A673 (cell line): Measurements from ENCODE around the gene PEX3. TPM values are rescaled to one million over a fixed set of nuclear protein-coding genes. Genes with fewer than 3 reads are reported as not detected.

ENCODE experiments used
- BruUV-seq: library from RNA; stranded (reverse); fragments of 400-500 nt; replicated peaks from 2 replicates; lab custom pipeline; 2021; lab: Mats Ljungman, UMichigan
- CTCF ChIA-PET: fragments of 300-600 bp; sonication (Branson Sonifier 250); formaldehyde crosslinking; loops from one replicate; lab custom pipeline; 2022; ENCODE audit warnings: antibody characterized with exemption; lab: Charles Lee
- POLR2A ChIA-PET: fragments of 300-600 bp; sonication (Branson Sonifier 250); formaldehyde crosslinking; loops from one replicate; lab custom pipeline; 2022; ENCODE audit warnings: antibody characterized with exemption; ENCODE audit not compliant: low non-redundant PET; lab: Charles Lee
- DNase-seq: peaks from one replicate; pipeline ENCODE4 v3.0.0-alpha.2; 2015; ENCODE audit warnings: low spot score
- H3K27ac ChIP-seq: fragments of 200-600 bp; sonication (generic); 2 replicates; pipeline ENCODE4 v1.5.1; 2016; ENCODE audit warnings: mixed run types, low read depth, mild to moderate bottlenecking, mixed read lengths, antibody characterized with exemption, low read length; ENCODE audit not compliant: poor library complexity, severe bottlenecking
- H3K27me3 ChIP-seq: fragments of 200-600 bp; sonication (generic); replicated peaks from 2 replicates; pipeline ENCODE4 v1.6.1; 2017; ENCODE audit warnings: mixed run types, low read depth, mild to moderate bottlenecking, mixed read lengths, antibody characterized with exemption, low read length; ENCODE audit not compliant: insufficient read depth, poor library complexity
- H3K36me3 ChIP-seq: fragments of 200-600 bp; sonication (generic); 2 replicates; pipeline ENCODE4 v1.6.1; 2016; ENCODE audit warnings: mixed run types, mild to moderate bottlenecking, mixed read lengths, antibody characterized with exemption, low read length; ENCODE audit not compliant: insufficient read depth, poor library complexity, severe bottlenecking
- H3K4me1 ChIP-seq: fragments of 200-600 bp; sonication (generic); 2 replicates; pipeline ENCODE4 v1.6.1; 2017; ENCODE audit warnings: mixed run types, mild to moderate bottlenecking, mixed read lengths, antibody characterized with exemption, low read length; ENCODE audit not compliant: insufficient read depth, poor library complexity, severe bottlenecking
- H3K4me3 ChIP-seq: fragments of 200-600 bp; sonication (generic); 2 replicates; pipeline ENCODE4 v1.5.1; 2016; ENCODE audit warnings: low read depth, mixed run types, mild to moderate bottlenecking, mixed read lengths, low read length; ENCODE audit not compliant: poor library complexity, severe bottlenecking
- H3K9me3 ChIP-seq: fragments of 200-600 bp; sonication (generic); 2 replicates; pipeline ENCODE4 v1.6.1; 2016; ENCODE audit warnings: mixed run types, low read depth, mild to moderate bottlenecking, mixed read lengths, antibody characterized with exemption, low read length; ENCODE audit not compliant: poor library complexity, severe bottlenecking
- EZH2 ChIP-seq: fragments of 200-600 bp; sonication (generic); IDR thresholded peaks from 2 replicates; pipeline ENCODE4 v1.6.1; 2017; ENCODE audit warnings: borderline replicate concordance, low read depth, mild to moderate bottlenecking, mixed read lengths, antibody characterized with exemption, low read length; ENCODE audit not compliant: poor library complexity, severe bottlenecking
- intact Hi-C: fragments of 100-400 bp; cut with micrococcal nuclease; formaldehyde crosslinking; loops from one replicate; pipeline ENCODE4 v1.10.0; 2022; ENCODE audit not compliant: unreplicated experiment
- total RNA-seq: library from RNA; stranded (reverse); gene quantifications from 2 replicates; pipeline ENCODE4 v1.2.3, GENCODE V29; 2021
- TF ChIP-seq, protein P1 (sequence below): fragments of 300-800, 200-600 bp; sonication (generic); conservative IDR thresholded peaks from 2 replicates; pipeline ENCODE4 v1.5.1; 2017; ENCODE audit warnings: low read depth, mild to moderate bottlenecking, antibody characterized with exemption, low read length, moderate library complexity, mixed read lengths

Gene PEX3
- total RNA-seq, 1 experiment from 2014 or later = 19.0 TPM

DNA sequence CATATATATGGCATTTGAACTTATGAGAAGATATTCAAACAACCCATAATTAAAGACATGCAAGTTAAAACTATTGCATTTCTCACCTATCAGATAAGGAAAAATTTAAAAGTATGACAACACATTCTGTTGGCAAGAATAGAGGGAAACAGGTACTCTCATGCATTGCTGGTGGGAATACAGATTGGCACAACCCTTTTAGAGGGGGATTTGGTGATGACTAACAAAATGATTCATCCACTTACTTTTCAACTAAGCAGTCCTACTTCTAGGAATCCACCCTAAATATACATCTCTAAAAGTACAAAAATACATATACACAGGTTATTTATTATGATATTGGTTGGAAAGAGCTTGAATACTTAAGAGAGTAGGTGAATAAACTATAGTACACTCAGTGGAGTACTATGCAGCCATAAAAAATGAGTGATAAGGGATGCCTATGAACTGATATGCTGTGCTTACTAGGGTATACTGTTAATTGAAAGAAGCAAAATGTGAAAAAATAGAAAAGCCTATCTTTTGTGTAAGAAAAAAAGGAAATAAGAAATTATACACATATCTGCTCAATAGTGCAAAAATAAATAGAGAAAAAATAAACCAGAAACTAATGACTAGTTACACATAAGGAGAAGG lies 42.3 kb upstream of the PEX3 start:
- CTCF ChIA-PET = no interaction called here
- DNase-seq = no peak

DNA sequence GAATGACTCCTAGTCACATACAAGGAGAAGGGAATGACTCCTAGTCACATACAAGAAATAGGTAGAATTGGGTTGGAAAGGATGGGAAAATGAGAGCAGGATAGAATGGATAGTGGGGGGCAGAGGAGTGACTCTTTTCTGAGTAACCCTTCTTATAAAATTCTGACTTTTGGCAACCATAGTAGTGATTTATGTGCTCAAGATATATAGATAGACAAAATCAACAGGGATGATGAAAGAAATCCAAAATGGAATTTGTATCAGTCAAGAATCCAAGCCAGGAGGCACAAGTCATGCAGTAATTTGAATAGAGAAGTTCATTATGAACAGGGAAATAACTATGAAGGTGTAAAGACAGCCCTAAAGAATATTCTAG lies 41.8 kb upstream of the PEX3 start:
- Histone ChIP-seq H3K36me3 (no peaks in the 10 kb centered on the region), H3K4me1 (no peaks in the 10 kb centered on the region), H3K4me3 (no peak overlapping the region), H3K27ac (no peak overlapping the region), H3K9me3 (no peaks in the 10 kb centered on the region), H3K27me3 (no peaks in the 10 kb centered on the region)
- TF ChIP-seq, protein P1, sequence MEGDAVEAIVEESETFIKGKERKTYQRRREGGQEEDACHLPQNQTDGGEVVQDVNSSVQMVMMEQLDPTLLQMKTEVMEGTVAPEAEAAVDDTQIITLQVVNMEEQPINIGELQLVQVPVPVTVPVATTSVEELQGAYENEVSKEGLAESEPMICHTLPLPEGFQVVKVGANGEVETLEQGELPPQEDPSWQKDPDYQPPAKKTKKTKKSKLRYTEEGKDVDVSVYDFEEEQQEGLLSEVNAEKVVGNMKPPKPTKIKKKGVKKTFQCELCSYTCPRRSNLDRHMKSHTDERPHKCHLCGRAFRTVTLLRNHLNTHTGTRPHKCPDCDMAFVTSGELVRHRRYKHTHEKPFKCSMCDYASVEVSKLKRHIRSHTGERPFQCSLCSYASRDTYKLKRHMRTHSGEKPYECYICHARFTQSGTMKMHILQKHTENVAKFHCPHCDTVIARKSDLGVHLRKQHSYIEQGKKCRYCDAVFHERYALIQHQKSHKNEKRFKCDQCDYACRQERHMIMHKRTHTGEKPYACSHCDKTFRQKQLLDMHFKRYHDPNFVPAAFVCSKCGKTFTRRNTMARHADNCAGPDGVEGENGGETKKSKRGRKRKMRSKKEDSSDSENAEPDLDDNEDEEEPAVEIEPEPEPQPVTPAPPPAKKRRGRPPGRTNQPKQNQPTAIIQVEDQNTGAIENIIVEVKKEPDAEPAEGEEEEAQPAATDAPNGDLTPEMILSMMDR = no peak
- TF ChIP-seq EZH2 = no peak
- ChIA-PET CTCF (no interaction called here), POLR2A (no interaction called here)
- intact Hi-C loops = no loop called here
- no peak for DNase-seq
- BruUV-seq = no TSS peak

More for the DNA sequence above, 42.3 kb upstream of the PEX3 start:
- no peaks in the 10 kb centered on the region for H3K36me3 ChIP-seq
- H3K4me3 ChIP-seq = no peak overlapping the region
- H3K27ac ChIP-seq = no peak overlapping the region
- no peaks in the 10 kb centered on the region for H3K4me1 ChIP-seq
- POLR2A ChIA-PET = no interaction called here
- no peak for TF ChIP-seq EZH2
- TF ChIP-seq, protein P1 = no peak
- no peaks in the 10 kb centered on the region for H3K9me3 ChIP-seq
- H3K27me3 ChIP-seq = no peaks in the 10 kb centered on the region
- BruUV-seq = no TSS peak
- intact Hi-C loops = no loop called here

DNA sequence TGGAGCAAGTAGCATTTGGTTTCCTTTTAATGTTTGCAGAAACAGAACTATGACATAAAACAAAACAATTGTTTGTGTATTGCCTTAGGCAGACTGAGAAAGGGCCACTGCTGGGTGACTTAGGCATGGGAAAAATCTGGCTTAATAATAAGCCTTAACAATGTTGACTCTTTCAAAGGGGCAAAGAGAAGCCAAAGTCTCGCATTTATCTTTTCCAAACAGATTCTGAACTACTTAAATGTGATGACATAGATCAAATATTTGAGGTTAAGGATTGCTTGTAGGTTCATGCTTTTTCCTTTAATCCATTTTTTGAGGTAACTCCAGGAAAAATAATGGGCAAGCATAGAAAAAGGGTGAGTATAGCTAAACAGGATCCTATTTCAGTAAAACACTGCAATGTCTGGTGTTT lies 39.7 kb upstream of the PEX3 start:
- intact Hi-C loops = no loop called here
- no peak overlapping the region for H3K27ac ChIP-seq

More for the DNA sequence above, 39.7 kb upstream of the PEX3 start:
- CTCF ChIA-PET = interaction anchor here (0.6 kb wide), 1 partner anchor 568 kb away, joined by 6 read pairs; no protein-coding TSS in a partner anchor
- H3K4me1 ChIP-seq = no peaks in the 10 kb centered on the region
- H3K36me3 ChIP-seq = no peaks in the 10 kb centered on the region
- TF ChIP-seq, protein P1 = no peak
- no peak for TF ChIP-seq EZH2
- H3K9me3 ChIP-seq = no peaks in the 10 kb centered on the region
- no peak for DNase-seq
- no peaks in the 10 kb centered on the region for H3K27me3 ChIP-seq
- H3K4me3 ChIP-seq = no peak overlapping the region
- no TSS peak for BruUV-seq
- POLR2A ChIA-PET = no interaction called here
